PC-3 (cell line): ENCODE results near the gene ZCCHC7.

Experiments
- CTCF ChIP-seq: fragments of 300-600 bp; sonication (generic); conservative IDR thresholded peaks from 2 replicates; pipeline ENCODE4 v1.5.1; 2017; ENCODE audit warnings: antibody characterized with exemption, low read depth, mild to moderate bottlenecking, low read length
- EZH2 ChIP-seq: fragments of 300-600 bp; sonication (generic); IDR thresholded peaks from one replicate; pipeline ENCODE4 v1.6.1; 2017; ENCODE audit warnings: antibody characterized with exemption, mild to moderate bottlenecking, low read length; ENCODE audit not compliant: unreplicated experiment

GRCh38 chr9:37259951-37260350 lies 139.6 kb downstream of the ZCCHC7 start:
- TF ChIP-seq CTCF: no peak
- TF ChIP-seq EZH2: no peak
